COLO668 (cell line): Measurements from ENCODE around the gene ZFYVE26.

Experiments used
- DNase-seq: peaks from one replicate; lab custom pipeline; 2025; ENCODE audit not compliant: unreplicated experiment; lab: John Stamatoyannopoulos, UW

ZFYVE26 gene

GRCh38 chr14:67817750-67818438 is 1.5 kb upstream of the ZFYVE26 start:
- no peak for DNase-seq

DNA sequence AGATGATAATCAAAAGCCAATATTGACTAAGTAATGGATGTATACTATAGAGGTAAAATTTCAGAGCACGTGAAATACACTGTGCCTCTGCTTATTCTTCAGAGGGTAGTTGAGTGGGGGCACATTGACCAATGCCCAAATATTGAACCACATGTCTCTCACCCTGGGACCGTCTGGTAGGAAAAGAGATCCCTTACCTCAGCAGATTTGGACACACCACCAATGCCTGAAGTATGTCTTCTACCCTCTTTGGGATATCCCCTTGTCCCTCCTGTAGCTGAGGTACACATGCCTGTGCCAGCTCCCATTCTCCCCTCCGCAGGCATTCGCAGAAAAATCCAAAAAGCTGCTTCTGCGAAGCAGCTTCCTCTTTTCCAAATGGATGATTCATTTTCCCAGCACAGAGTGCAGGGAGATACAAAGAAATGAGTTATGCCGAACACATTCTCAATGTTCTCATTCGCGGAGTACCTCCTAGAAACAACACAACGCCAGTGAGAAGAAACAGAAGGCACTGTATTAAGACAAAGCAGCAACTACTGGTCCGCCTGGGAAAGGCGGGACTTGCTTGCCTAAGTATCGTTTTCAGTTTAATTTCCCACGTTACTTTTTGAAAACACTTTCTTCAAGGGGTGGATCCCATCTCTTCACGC is 691 bp downstream of the ZFYVE26 start:
- DNase-seq, result no peak

- no peak for DNase-seq
Measured at GRCh38 chr14:67814821-67815220, 1.6 kb downstream of the ZFYVE26 start.

- no peak for DNase-seq
Measured at GRCh38 chr14:67806246-67806645, 10.1 kb downstream of the ZFYVE26 start.

DNA sequence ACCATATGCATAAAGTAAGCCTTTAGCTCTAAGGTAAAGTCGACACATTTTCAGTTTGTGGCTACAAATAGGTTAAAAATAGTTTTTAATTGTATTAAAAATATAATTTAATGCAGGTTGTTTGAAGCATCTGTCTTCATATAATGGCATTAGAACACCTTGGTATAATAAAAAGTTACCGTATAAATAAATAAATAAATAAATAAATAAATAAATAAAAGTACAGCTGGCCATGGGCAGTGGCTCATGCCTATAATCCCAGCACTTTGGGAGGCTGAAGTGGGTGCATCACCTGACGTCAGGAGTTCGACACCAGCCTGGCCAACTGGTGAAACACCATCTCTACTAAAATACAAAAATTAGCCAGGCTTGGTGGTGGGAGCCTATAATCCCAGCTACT is 15.6 kb downstream of the ZFYVE26 start:
- DNase-seq, result no peak

GRCh38 chr14:67798731-67799130 is 17.7 kb downstream of the ZFYVE26 start:
- no peak for DNase-seq

GRCh38 chr14:67787673-67788072 is 28.7 kb downstream of the ZFYVE26 start:
- DNase-seq, result no peak

- no peak for DNase-seq
Measured at GRCh38 chr14:67785270-67786109, 30.9 kb downstream of the ZFYVE26 start.

GRCh38 chr14:67784244-67784823 is 32.1 kb downstream of the ZFYVE26 start:
- DNase-seq, result no peak

DNA sequence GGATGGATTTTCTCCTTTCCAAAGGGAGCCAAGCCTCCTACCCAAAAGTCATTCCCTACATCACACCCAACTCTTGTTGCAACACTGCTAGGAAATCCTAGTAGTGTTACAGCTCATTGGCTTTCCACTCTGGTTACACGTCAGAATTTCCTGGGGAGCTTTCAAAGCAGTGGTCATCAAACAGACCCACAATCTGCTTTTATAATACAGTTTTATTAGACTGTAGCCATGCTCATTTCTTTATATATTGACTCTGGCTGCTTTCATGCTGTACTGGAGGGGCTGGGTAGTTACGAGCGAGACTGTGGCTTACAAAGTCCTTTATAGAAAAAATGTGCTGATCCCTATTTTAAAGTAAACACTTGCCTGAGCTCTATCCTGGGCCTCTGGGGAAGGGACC is 34.3 kb downstream of the ZFYVE26 start:
- DNase-seq, result no peak

- no peak for DNase-seq
Measured at GRCh38 chr14:67778792-67779191, 37.6 kb downstream of the ZFYVE26 start.

GRCh38 chr14:67776653-67777322 is 39.6 kb downstream of the ZFYVE26 start:
- DNase-seq, result no peak

DNA sequence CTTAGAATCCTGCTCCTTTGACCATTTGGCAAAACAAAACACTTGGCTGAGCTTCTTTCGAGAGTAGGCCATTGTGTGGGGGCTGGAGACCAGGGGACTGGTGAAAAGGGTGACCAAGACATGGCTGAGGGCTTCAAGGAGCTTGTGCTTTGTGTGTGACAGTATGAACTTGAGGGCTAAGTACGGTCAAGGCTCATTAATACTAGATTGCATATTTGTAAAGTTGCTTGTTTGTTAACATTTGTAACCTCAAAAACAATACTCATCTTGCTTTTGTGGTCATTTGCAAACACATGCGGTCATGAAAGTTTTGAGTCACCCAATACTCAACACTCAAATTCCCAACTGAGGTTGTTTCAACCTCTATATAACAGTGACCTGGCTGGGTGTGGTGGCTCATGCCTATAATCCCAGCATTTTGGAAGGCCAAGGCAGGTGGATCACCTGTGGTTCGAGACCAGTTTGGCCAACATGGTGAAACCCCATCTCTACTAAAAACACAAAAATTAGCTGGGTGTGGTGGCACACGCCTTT is 42.5 kb downstream of the ZFYVE26 start:
- no peak for DNase-seq

GRCh38 chr14:67768219-67768618 is 48.2 kb downstream of the ZFYVE26 start:
- no peak for DNase-seq

DNA sequence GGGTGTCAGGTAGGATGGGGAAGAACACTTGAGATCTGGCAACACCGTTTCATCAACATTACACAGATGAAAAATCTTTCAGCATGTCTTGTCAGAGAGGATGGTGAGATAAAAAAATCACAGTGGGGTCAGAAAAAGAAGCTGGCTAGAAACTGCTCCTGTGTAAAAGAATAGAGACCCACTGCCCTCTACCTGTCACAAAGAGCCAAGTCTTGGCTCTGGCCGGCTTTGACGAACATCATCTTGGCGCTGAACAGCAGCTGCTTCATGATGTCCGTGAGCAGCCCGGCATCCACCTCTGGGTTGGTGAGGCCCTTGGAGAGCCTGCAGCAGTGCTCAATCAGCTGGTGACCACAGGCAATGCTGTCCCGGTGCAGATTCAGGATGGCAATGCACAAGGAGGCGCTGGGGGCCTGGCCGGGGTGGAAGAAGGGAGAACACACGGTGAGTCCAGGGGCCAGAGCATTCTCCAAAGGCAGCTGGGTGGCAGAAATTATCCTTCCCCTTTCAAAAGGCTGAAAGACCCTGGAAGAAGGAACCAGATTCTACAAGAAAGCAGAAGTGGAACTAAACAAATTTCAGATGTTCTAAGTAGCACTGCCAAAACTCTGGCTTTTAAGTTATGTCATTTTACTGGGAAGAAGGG is 50.2 kb downstream of the ZFYVE26 start:
- no peak for DNase-seq

DNA sequence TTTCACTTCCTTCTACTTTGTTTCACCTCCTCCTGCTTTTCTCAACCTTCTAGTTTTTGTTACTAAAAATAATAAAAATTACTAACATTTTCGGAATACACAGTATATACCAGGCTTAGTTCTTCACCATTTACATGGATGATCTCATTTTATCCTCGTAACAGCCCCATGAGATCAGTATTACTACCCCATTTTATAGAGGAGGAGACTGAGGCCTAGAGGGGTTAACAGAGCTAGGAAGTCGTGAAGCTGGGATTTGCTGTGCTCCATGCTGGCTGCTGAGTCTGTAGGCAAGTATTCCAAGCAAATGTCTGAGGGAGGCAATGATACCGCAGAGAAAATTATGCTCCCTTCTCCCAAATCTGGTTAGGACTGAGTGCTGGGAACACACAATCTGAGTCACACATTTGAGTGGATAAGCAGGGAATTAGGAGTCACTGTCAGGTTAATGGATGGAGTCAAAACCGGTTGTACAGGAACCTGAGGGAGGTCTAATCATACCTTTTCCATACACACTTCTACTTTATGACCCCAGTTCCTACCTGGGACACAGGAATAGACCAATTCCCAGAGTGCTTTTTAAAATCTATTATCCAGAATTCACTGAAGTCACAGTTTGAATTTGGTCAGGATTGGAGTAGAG is 51.1 kb downstream of the ZFYVE26 start:
- DNase-seq, result no peak

DNA sequence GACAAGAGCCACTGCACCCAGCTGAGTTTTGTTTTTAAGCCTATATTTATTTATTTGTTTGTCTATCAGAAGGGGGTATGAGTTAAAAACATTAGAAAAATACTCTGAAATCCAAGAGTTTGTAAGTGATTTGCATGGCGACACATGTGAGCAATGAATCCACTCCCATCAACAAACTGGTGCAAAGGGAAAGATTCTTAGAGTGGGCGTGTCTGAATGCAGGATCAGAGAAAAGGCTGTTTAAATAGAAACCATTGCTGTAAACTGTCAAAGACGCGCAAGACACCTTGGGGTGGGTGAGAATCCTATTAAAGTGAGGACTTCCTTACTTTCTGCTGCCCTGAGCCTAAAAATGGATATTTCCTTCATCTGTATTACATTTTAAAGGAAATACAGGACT is 51.9 kb downstream of the ZFYVE26 start:
- no peak for DNase-seq

GRCh38 chr14:67763158-67763822 is 53.1 kb downstream of the ZFYVE26 start:
- no peak for DNase-seq

- DNase-seq, result no peak
Measured at GRCh38 chr14:67762051-67762450, 54.3 kb downstream of the ZFYVE26 start.
